Astrocyte (in vitro differentiated cells and primary cell): ENCODE results near the gene PNPLA7.

Source experiments
- CTCF ChIP-seq: IDR thresholded peaks from 2 replicates; pipeline ENCODE4 v1.5.1; 2011; ENCODE audit warnings: low read depth, mild to moderate bottlenecking, inconsistent platforms, low read length, moderate library complexity; ENCODE audit not compliant: insufficient read depth
- EZH2 ChIP-seq: IDR thresholded peaks from 2 replicates; pipeline ENCODE4 v1.6.1; 2012; ENCODE audit warnings: mild to moderate bottlenecking, low read length, inconsistent platforms; ENCODE audit not compliant: insufficient read depth

DNA sequence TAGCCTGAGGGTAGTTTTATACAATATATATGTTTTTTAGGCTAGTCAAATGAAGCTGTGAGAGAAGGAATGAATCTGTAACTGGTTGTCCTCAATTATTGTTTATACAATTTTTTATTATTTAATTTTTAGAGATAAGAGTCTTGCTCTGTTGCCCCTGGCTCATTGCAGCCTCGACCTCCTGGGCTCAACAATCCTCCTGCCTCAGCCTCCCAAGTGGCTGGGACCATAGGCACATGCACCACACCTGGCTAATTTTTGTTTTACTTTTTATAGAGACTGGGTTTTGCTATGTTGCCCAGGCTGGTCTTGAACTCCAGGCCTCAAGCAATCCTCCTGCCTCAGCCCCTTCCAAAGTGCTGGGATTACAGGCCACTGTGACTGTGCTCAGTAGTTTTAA, 4.1 kb upstream of the PNPLA7 start:
- TF ChIP-seq CTCF, result no peak
- TF ChIP-seq EZH2, result no peak
